CD4-positive, CD25-positive, alpha-beta regulatory T cell (primary cell): ENCODE measurements around the gene OSTC. TPM values are rescaled to one million over a fixed set of nuclear protein-coding genes. Genes with fewer than 3 reads are reported as not detected.
A peak's percentile ranks its signal among the peaks of the same experiment; 100 is the strongest.

Experiments used
- ATAC-seq, 2 donors: fragments of 150-1000 bp; cut with Tn5 transposase; one replicate each; pipeline ENCODE4 v1.10.0; 2021; ENCODE audit warnings: low read depth in 2 of 2, moderate number of reproducible peaks in 2 of 2, moderate library complexity in 1 of 2
- DNase-seq, 3 donors: peaks; one replicate each; pipeline versions ENCODE4 v3.0.0 to v3.0.0-alpha.2; 2012 to 2022; ENCODE audit warnings: mixed read lengths in 1 of 3
- H3K27ac ChIP-seq: one replicate; pipeline ENCODE4 v1.7.0; 2013; ENCODE audit warnings: mild to moderate bottlenecking, low read length; ENCODE audit not compliant: insufficient read depth, poor library complexity, severe bottlenecking
- H3K27me3 ChIP-seq: one replicate; pipeline ENCODE4 v1.7.0; 2013; ENCODE audit warnings: low read length; ENCODE audit not compliant: control insufficient read depth, insufficient read depth
- H3K36me3 ChIP-seq: one replicate; pipeline ENCODE4 v1.7.0; 2013; ENCODE audit warnings: mild to moderate bottlenecking, low read length, moderate library complexity; ENCODE audit not compliant: control insufficient read depth, insufficient read depth
- H3K4me1 ChIP-seq: 2 replicates; pipeline ENCODE4 v1.7.0; 2013; ENCODE audit warnings: mild to moderate bottlenecking, low read length; ENCODE audit not compliant: insufficient read depth, control insufficient read depth, poor library complexity, severe bottlenecking
- H3K4me3 ChIP-seq: one replicate; pipeline ENCODE4 v1.7.0; 2013; ENCODE audit warnings: low read depth, mild to moderate bottlenecking, low read length, moderate library complexity
- H3K9me3 ChIP-seq, 2 experiments: 1 replicate in 1 of 2; 2 replicates in 1 of 2; pipeline ENCODE4 v1.7.0; 2013; ENCODE audit warnings: low read length in 2 of 2, mild to moderate bottlenecking in 1 of 2, moderate library complexity in 1 of 2; ENCODE audit not compliant: control insufficient read depth in 2 of 2
- H3K27ac Mint-ChIP-seq, 3 donors: one replicate each; pipeline ENCODE4 v1.8.0; 2020 to 2022; ENCODE audit warnings: mild to moderate bottlenecking in 3 of 3, mixed read lengths in 3 of 3, moderate library complexity in 2 of 3
- H3K27me3 Mint-ChIP-seq: one replicate; pipeline ENCODE4 v1.8.0; 2022; ENCODE audit warnings: mild to moderate bottlenecking, mixed read lengths
- H3K36me3 Mint-ChIP-seq: one replicate; pipeline ENCODE4 v1.8.0; 2020; ENCODE audit warnings: mixed read lengths
- H3K4me1 Mint-ChIP-seq, 4 donors: one replicate each; pipeline ENCODE4 v1.8.0; 2020 to 2022; ENCODE audit warnings: mixed read lengths in 4 of 4, mild to moderate bottlenecking in 1 of 4
- H3K4me3 Mint-ChIP-seq, 4 donors: one replicate each; pipeline ENCODE4 v1.8.0; 2020 to 2022; ENCODE audit warnings: mild to moderate bottlenecking in 4 of 4, mixed read lengths in 4 of 4, moderate library complexity in 3 of 4
- H3K9me3 Mint-ChIP-seq, 7 donors: one replicate each; pipeline ENCODE4 v1.8.0; 2020 to 2022; ENCODE audit warnings: mixed read lengths in 7 of 7, mild to moderate bottlenecking in 3 of 7, moderate library complexity in 2 of 7
- polyA plus RNA-seq, 4 donors: library from polyadenylated mRNA; unstranded; fragments of 300-500 nt; fragmentation: Illumina TruSeq; gene quantifications; one replicate each; pipeline ENCODE4 v1.2.3, GENCODE V29; 2021
- total RNA-seq: library from RNA; stranded (reverse); gene quantifications from one replicate; pipeline ENCODE4 v1.2.3, GENCODE V29; 2022

The OSTC gene
- total RNA-seq (30.9 TPM), polyA plus RNA-seq (100 to 1,000 TPM; 107 to 119 (median 116) TPM)

- Mint-ChIP-seq H3K27me3 (no peaks in the 10 kb centered on the region), H3K27ac (peak within 1 kb of the TSS; percentile 95 to 99 (median 98)), H3K36me3 (peaks cover 13% of the 10 kb centered on the region), H3K9me3 (peaks cover 0 to 1% (median 0%) of the 10 kb centered on the region in 7 donors), H3K4me3 (peak within 1 kb of the TSS; percentile 95 to 99 (median 98)), H3K4me1 (peaks cover 23 to 46% (median 32%) of the 10 kb centered on the region in 4 donors)
- peak; percentile 88 to 94 (median 91) for DNase-seq
- Histone ChIP-seq H3K36me3 (no peaks in the 10 kb centered on the region), H3K27me3 (no peaks in the 10 kb centered on the region), H3K27ac (peak within 1 kb of the TSS; percentile 91), H3K4me3 (peak within 1 kb of the TSS; percentile 99), H3K9me3 (no peaks in the 10 kb centered on the region), H3K4me1 (peaks cover 28% of the 10 kb centered on the region)
- peak; percentile 87 to 89 for ATAC-seq
These were observed at the start of gene OSTC for GRCh38 chr4:108650212-108651013. OSTC (plus strand) TSS chr4:108650599; CDS start chr4:108650656, 57 bp downstream.

GRCh38 chr4:108601106-108601505, 49.3 kb upstream of the OSTC start:
- H3K9me3 Mint-ChIP-seq, result no peaks in the 10 kb centered on the region
- peak overlapping the region in 3 of 4 donors; percentile 29 to 83 (median 52) for H3K4me3 Mint-ChIP-seq
- H3K27ac ChIP-seq, result no peak overlapping the region

GRCh38 chr4:108601532-108601931, 48.9 kb upstream of the OSTC start:
- Histone ChIP-seq H3K27me3 (no peaks in the 10 kb centered on the region), H3K4me1 (peaks cover 13% of the 10 kb centered on the region), H3K36me3 (no peaks in the 10 kb centered on the region), H3K27ac (no peak overlapping the region), H3K9me3 (no peaks in the 10 kb centered on the region), H3K4me3 (no peak overlapping the region)
- H3K27ac Mint-ChIP-seq, result peak overlapping the region in 2 of 3 donors; percentile 49 to 83
- DNase-seq (peak in 2 of 3 donors; percentile 21 to 28), ATAC-seq (peak; percentile 58 to 59)
- H3K36me3 Mint-ChIP-seq, result peaks cover 8% of the 10 kb centered on the region
- H3K4me3 Mint-ChIP-seq, result peak overlapping the region in 1 of 4 donors; percentile 17
- no peaks in the 10 kb centered on the region for H3K9me3 Mint-ChIP-seq
- H3K27me3 Mint-ChIP-seq, result no peaks in the 10 kb centered on the region
- peaks cover 9 to 24% (median 17%) of the 10 kb centered on the region in 4 donors for H3K4me1 Mint-ChIP-seq

More at GRCh38 chr4:108601106-108601505, 49.3 kb upstream of the OSTC start:
- no peaks in the 10 kb centered on the region for H3K9me3 ChIP-seq
- DNase-seq (no peak), ATAC-seq (no peak)
- H3K27ac Mint-ChIP-seq, result peak overlapping the region in 2 of 3 donors; percentile 49 to 83
- H3K36me3 Mint-ChIP-seq, result peaks cover 10% of the 10 kb centered on the region
- peaks cover 13% of the 10 kb centered on the region for H3K4me1 ChIP-seq
- no peaks in the 10 kb centered on the region for H3K36me3 ChIP-seq
- H3K4me3 ChIP-seq, result no peak overlapping the region
- H3K27me3 ChIP-seq, result no peaks in the 10 kb centered on the region
- no peaks in the 10 kb centered on the region for H3K27me3 Mint-ChIP-seq
- H3K4me1 Mint-ChIP-seq, result peaks cover 9 to 24% (median 17%) of the 10 kb centered on the region in 4 donors

GRCh38 chr4:108602163-108602562, 48.2 kb upstream of the OSTC start:
- peaks cover 13% of the 10 kb centered on the region for H3K4me1 ChIP-seq
- H3K27me3 Mint-ChIP-seq, result no peaks in the 10 kb centered on the region
- H3K4me3 Mint-ChIP-seq, result no peak overlapping the region
- no peaks in the 10 kb centered on the region for H3K27me3 ChIP-seq
- H3K9me3 Mint-ChIP-seq, result peaks cover 0 to 1% (median 0%) of the 10 kb centered on the region in 7 donors
- no peak overlapping the region for H3K4me3 ChIP-seq
- no peaks in the 10 kb centered on the region for H3K36me3 ChIP-seq
- H3K27ac ChIP-seq, result no peak overlapping the region
- no peak for ATAC-seq
- no peak for DNase-seq
- no peaks in the 10 kb centered on the region for H3K9me3 ChIP-seq
- H3K36me3 Mint-ChIP-seq, result peaks cover 12% of the 10 kb centered on the region
- peaks cover 9 to 24% (median 20%) of the 10 kb centered on the region in 4 donors for H3K4me1 Mint-ChIP-seq
- H3K27ac Mint-ChIP-seq, result peak overlapping the region in 1 of 3 donors; percentile 49

- Mint-ChIP-seq H3K27me3 (no peaks in the 10 kb centered on the region), H3K4me3 (no peak overlapping the region), H3K9me3 (peaks cover 0 to 3% (median 0%) of the 10 kb centered on the region in 7 donors), H3K36me3 (peaks cover 22% of the 10 kb centered on the region), H3K4me1 (peaks cover 3 to 13% (median 11%) of the 10 kb centered on the region in 4 donors), H3K27ac (no peak overlapping the region)
- no peak for ATAC-seq
- H3K9me3 ChIP-seq, result no peaks in the 10 kb centered on the region
- no peaks in the 10 kb centered on the region for H3K4me1 ChIP-seq
- H3K4me3 ChIP-seq, result no peak overlapping the region
- no peaks in the 10 kb centered on the region for H3K36me3 ChIP-seq
- no peaks in the 10 kb centered on the region for H3K27me3 ChIP-seq
- no peak overlapping the region for H3K27ac ChIP-seq
- DNase-seq, result no peak
These were observed 43.2 kb upstream of the OSTC start for GRCh38 chr4:108607079-108607815.

GRCh38 chr4:108611365-108611764, 39.0 kb upstream of the OSTC start:
- Mint-ChIP-seq H3K4me3 (peak overlapping the region in 1 of 4 donors; percentile 67), H3K27ac (no peak overlapping the region), H3K36me3 (peaks cover 33% of the 10 kb centered on the region), H3K27me3 (no peaks in the 10 kb centered on the region), H3K9me3 (peaks cover 0 to 9% (median 3%) of the 10 kb centered on the region in 7 donors), H3K4me1 (peaks cover 8 to 15% (median 14%) of the 10 kb centered on the region in 4 donors)
- no peaks in the 10 kb centered on the region for H3K36me3 ChIP-seq
- no peak overlapping the region for H3K27ac ChIP-seq
- peaks cover 0 to 4% of the 10 kb centered on the region in 2 experiments for H3K9me3 ChIP-seq
- H3K4me3 ChIP-seq, result no peak overlapping the region
- DNase-seq, result no peak
- no peaks in the 10 kb centered on the region for H3K27me3 ChIP-seq
- H3K4me1 ChIP-seq, result no peaks in the 10 kb centered on the region
- no peak for ATAC-seq

- H3K9me3 Mint-ChIP-seq, result peaks cover 0 to 9% (median 2%) of the 10 kb centered on the region in 7 donors
- Histone ChIP-seq H3K27me3 (no peaks in the 10 kb centered on the region), H3K36me3 (no peaks in the 10 kb centered on the region), H3K9me3 (peaks cover 0 to 4% of the 10 kb centered on the region in 2 experiments), H3K27ac (no peak overlapping the region), H3K4me3 (no peak overlapping the region), H3K4me1 (no peaks in the 10 kb centered on the region)
- peaks cover 5 to 18% (median 12%) of the 10 kb centered on the region in 4 donors for H3K4me1 Mint-ChIP-seq
- no peak for DNase-seq
- H3K4me3 Mint-ChIP-seq, result no peak overlapping the region
- H3K27ac Mint-ChIP-seq, result no peak overlapping the region
- peaks cover 28% of the 10 kb centered on the region for H3K36me3 Mint-ChIP-seq
- no peaks in the 10 kb centered on the region for H3K27me3 Mint-ChIP-seq
- ATAC-seq, result no peak
These were observed 38.0 kb upstream of the OSTC start for GRCh38 chr4:108612365-108612764.
